ENCODE data around the gene LRRC8E.

DNA sequence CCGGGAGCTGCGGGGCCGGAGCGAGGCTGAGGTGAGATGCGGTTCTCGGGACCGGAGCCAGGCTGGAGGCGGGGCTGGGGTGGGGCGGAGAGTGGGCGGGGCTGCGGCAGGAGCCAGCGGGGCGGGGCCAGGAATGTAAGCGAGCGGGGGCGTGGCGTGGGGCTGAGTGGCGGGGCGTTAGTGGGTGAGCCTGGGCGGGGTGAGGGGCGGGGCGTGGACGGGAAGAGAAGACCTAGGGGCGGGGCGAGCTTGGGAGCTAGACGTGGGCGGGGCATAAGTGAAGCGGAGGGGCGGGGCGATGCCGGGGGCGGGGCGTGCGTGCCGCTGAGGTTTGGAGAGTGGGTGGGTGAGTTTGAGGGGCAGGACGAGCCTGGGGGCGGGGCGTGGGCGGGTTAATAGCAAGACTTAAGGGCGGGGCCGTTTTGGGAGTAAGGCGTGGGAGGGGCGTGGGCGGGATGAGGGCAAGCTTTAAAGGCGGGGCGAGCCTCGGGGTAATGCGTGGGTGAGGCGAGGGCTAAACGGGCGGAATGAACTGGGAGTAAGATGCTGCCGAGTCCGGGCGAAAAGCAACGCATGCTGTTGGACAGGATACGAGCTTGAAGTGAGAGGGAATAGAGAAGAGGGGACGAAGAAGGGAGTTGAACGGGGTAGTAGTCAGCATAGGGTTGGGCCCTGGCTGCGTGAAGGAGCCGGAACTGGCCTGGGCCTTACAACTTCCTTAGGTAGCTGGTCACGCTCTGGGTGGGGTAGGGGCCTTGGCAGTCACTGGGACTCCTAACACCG is 32.4 kb downstream of the LRRC8E start:
- TF ChIP-seq POLR2A (IDR thresholded peaks at IDR 0.05; ENCODE audit: low read depth, low read length) (no peak), POLR2AphosphoS5 (IDR thresholded peaks at IDR 0.05; ENCODE audit: low read depth, low read length) (no peak), PAX5 (IDR thresholded peaks at IDR 0.05; ENCODE audit: insufficient read depth, low read length, severe bottlenecking) (no peak), POU2F2 (IDR thresholded peaks at IDR 0.05; ENCODE audit: low read depth, low read length) (no peak), TAF1 (IDR thresholded peaks at IDR 0.05; ENCODE audit: low read depth, low read length) (no peak), SPI1 (IDR thresholded peaks at IDR 0.05; ENCODE audit: low read depth, low read length) (no peak)
